Measurements from ENCODE around the gene RGS19.
"Not testable (repeated sequence)": the region's sequence is repeated elsewhere in the genome, so short reads cannot be mapped to it uniquely, and the experiment has no call there.

The RGS19 gene, protein sequence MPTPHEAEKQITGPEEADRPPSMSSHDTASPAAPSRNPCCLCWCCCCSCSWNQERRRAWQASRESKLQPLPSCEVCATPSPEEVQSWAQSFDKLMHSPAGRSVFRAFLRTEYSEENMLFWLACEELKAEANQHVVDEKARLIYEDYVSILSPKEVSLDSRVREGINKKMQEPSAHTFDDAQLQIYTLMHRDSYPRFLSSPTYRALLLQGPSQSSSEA

DNA sequence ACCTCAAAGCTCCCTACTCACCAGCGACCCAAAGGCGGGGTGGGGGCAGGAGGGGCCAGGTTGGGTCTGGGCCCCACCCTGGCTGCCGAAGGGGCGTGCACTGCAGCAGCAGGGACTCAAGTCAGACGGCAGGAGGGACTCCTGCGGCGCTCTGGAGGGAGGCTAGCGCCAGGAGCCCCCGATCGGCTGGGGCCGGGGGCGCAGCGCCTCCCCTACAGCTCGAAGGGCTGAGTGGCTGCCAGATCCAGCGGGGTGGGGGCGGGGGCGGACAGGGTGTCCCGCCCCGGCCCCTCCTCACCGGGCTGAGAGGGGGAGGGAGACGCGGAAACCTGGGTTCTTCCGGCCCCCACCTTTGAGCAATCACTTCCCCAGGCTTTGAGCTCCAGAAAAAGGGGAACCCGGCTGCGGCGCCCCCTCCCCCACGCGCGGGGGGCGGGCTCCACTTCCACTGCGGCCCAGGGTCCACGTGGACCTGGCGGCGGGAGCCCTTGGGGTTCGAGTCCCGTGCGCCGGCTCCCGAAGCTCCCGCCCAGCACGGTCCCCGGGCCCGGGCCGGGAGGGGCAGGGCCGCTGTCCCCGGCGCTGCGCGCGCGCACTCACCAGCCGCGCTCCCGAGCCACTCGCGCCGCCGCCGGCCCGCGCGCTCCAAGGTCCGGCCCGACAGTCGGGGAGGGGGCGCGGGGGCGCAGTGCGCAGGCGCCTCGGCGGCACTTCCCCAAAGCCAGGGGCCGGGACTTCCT is at the start of gene RGS19:
Gene RGS19, minus strand, starts transcription at position 246 of the 740 bp plus-strand sequence. CDS start 2,632 bp downstream, outside the sequence.
- peak; percentile 84 for DNase-seq (ENCODE audit: low spot score)

DNA sequence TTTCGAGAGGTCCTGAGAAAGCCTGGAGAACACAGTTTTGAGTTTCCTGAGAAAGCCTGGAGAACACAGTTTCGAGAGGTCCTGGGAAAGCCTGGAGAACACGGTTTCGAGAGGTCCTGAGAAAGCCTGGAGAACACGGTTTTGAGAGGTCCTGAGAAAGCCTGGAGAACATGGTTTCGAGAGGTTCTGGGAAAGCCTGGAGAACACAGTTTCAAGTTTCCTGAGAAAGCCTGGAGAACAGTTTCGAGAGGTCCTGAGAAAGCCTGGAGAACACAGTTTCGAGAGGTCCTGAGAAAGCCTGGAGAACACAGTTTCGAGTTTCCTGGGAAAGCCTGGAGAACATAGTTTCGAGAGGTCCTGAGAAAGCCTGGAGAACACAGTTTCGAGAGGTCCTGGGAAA is 44.2 kb upstream of the RGS19 start:
- not testable (repeated sequence) for DNase-seq (ENCODE audit: low spot score)

DNA sequence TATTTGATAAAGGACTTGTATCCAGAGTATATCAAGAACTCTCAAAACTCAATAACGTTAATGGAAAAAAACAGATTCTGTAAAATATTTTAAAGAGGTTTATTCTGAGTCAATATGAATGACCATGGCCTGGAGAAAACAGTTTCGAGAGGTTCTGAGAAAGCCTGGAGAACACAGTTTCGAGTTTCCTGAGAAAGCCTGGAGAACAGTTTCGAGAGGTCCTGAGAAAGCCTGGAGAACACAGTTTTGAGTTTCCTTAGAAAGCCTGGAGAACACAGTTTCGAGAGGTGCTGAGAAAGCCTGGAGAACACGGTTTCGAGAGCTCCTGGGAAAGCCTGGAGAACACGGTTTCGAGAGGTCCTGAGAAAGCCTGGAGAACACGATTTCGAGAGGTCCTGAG is 43.6 kb upstream of the RGS19 start:
- DNase-seq (ENCODE audit: low spot score), result not testable (repeated sequence)

DNA sequence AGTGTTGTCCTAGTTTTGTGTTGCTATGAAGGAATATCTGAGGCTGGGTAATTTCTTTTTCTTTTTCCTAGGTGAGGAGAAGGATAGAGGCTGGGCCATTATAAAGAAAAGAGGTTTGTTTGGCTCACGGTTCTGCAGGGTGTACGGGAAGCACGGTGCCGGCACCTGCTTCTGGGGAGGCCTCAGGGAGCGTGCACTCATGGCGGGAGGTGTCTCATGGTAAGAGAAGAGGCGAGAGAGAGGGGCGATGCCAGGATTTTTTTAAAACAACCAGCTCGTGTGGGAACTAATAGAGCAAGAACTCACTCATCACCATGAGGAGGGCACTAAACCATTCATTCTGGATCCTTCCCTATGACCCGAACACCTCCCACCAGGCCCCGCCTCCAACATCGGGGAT is 42.3 kb upstream of the RGS19 start:
- no peak for DNase-seq (ENCODE audit: low spot score)

DNA sequence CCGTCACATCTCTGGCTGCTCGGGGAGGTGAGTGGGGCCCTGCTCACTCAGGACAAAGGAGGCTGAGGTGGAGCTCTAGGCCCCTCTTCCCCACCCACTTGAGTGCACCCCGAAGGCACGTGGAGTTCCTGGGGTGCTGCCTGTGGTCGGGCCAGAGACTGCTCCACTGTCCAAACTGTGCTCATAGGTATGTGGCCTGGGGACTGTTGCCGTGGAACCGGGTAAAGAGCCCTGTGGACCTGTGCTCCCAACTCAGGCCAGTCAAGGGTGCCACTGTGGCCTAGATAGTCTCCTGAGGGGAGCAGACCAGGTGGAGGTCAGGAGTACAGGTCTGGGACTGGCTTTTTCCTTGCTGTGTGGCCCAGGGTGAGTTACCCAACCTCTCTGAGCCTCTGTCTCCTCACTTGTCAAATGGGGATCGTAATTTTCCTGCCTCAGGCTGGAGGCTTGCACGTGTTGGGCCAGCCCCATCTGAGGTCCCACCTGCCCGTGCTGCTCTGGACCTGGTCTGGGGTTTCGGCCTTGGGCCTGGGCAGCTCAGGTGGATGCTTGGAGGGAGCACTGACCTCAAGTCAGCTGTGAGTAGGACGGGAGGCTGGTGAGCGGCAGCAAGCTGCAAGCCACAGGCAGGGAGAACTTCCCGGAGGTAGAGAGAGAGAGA is 40.5 kb upstream of the RGS19 start:
- no peak for DNase-seq (ENCODE audit: low spot score)

DNA sequence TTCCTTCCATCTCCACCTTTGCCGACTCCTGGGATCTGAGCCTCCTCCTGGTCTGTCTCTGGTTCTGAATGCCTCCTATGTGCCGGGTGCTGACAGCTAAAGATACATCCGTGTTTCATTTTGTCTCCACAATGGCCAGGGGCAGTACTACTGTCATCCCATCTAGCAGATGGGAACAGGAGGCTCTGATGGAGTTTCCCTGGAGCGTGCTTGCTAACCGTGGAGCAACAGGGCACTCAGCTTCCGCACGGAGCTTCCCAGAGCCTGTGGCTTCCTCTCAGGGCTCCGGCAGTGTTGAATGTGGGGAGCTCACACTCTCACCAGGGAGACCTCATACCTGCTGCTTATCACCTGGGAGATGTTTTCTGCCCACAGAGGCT is 40.0 kb upstream of the RGS19 start:
- DNase-seq (ENCODE audit: low spot score), result no peak

DNA sequence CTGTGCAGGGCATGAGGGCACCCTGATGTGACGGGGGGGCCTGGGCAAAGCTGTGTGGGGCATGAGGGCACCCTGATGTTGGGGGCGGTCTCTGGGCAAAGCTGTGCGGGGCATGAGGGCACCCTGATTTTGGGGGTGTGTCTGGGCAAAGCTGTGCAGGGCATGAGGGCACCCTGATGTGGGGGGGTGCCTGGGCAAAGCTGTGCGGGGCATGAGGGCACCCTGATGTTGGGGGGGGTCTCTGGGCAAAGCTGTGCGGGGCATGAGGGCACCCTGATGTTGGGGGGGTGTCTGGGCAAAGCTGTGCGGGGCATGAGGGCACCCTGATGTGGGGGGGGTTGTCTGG is 38.1 kb upstream of the RGS19 start:
- DNase-seq (ENCODE audit: low spot score), result not testable (repeated sequence)

DNA sequence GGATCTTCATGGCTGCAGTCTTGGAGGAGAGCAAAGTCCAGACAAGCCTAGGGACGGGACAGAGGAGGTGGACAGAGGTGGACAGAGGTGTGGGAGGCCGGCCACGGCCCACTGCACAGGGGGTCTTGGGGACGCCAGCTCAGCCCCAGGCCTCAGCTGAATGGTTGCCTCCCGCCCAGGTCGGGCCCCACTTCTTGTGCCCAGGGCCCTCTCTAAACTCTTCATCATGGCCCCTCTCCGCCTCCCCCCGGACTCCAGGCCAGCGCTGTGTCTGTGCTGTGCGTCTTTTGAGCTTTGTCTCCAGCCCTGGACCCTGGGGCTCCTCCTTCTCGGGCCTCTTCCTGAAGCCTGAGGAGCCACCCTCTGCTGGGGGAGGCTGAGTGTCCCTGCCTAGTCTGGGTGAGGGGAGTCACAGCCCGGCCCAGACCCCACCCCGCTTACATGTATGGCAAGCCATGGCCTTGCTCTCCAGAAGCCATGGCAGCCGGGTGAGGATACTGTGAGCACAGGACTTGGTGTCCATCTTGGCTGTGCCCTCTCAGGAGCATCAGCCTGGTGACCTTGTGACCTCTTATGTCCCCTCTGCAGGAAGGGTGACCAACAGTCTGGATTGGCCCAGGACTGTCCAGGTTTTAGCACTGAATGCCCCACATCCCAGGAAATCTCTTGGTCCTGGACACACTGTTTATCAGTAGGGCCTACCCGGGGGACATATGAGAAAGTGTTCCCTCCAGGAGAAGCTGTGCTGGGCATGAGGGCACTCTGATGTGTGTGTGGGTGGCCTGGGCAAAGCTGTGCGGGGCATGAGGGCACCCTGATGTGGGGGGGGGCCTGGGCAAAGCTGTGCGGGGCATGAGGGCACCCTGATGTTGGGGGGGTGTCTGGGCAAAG is 37.5 kb upstream of the RGS19 start:
- no peak for DNase-seq (ENCODE audit: low spot score)

DNA sequence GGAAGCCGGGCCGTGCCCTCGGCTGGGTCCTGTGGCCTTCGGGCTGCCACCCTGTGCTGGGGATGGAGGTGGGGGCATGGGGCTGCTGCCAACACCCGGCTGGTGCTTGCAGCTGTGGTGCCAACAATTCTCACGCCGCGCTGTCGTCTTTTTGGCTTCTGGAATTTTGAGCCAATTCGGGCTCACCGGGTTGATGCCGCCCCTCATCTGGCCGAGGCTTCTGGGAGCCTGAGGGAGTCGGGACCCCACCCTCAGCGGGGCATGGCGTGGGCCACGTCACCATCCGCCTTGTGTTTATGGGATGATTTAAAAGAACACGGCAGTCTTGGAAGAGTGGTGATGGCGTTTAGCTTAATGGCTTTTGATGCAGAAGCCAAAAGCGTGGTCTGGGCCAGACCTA is 36.7 kb upstream of the RGS19 start:
- no peak for DNase-seq (ENCODE audit: low spot score)

DNA sequence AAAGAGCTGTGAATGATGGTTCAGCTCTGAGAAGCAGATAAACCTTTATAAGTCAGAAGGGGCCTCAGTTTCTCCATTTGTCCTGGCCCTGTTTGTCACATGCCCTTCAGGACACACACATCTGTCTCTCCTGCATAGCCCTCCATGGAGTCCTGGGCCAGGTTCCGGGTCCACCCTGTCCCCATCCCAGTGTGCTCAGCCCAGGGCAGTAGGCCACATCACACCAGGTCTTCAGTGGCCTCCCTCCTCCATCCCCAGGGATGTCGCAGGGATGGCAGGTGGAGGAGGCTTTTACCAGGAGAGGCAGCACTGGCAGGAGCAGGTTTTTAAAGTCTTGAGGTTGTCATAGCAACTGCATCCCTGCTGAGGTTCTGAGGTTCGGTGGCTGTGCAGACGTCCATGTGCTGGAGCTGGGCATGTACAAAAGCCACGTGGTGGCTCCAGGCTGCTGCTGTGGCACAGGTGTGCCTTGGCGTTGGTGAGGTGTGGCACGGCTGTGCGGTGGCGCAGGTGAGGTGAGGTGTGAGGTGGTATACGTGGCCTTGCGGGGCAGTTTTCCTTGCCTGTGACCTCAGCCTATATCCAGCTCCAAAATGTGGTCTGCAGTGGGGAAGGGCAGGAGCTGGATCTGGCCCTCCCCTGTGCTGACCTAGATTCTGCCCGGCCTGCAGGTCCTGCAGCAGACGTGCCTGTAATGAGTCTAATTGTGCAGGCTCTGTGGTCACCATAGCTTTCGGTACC is 36.0 kb upstream of the RGS19 start:
- DNase-seq (ENCODE audit: low spot score), result no peak

DNA sequence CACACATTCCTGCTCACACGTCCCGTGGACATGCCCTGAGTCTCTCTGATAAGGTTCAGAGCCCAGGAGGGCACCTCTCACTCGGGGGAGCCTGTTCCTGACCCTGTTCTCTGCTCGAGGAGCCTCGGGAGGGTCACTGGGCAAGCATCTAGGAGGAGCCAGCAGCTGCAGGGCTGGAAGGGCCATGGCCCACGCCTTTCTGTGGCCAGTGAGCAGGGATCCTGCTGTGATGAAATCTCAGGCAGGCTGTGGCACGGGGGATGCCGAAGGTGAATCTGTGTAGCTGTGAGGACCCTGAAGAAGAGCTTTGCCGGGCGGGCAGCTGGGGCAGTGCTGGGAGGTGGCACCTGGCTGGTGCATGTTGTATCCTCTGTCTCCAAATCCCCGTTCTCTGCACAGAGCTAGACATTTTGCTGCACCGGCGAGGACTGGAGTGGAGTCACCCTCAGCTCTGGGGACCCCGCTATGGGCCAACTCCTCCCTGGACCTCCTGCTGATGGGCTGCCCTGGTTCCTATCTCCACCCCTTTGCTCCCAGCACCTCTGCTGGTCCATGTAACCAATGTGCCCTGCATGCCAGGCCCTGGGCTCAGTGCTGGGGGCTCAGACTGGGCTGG is 35.1 kb upstream of the RGS19 start:
- no peak for DNase-seq (ENCODE audit: low spot score)

DNA sequence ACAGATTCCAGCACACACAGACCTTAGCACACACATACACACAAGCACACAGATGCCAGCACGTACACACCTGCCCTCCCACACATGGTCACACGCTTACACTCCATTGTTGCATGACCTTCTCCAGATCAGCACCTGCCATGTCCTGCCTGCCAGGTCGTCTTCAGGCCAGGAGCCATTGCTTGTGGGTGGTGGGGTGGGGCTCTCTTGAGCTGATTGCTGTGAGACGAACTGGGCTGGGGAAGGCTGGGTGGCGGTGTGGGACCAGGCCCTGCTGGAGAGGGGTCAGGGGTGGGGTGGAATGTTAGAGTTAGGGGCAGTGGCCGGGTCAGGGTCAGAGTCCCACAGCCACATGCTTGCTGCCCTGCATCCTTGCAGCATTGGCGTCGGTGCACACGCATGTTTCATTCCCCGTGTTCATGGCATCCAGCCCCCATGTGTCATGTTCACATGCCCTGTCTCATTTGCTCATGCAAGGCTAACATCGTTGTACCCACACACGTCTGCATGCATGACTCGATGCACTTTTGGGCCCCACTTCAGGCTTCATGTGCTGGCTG is 34.6 kb upstream of the RGS19 start:
- no peak for DNase-seq (ENCODE audit: low spot score)

DNA sequence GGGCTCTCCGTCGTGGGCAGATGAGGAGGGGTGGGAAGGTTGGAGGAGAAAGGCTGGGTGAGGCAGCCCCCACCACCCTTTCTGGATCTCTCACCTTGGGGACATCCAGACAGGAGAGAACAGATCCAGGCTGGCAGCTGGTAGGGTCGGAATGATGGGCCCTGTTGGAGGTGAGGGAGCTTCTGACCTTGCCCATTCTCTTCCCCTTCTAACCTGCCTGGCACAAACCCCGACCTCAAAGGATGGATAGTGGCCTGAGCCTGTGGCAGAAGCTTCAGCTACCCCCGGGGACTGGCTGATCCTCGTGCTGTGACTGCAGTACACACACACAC is 34.1 kb upstream of the RGS19 start:
- DNase-seq (ENCODE audit: low spot score), result no peak

DNA sequence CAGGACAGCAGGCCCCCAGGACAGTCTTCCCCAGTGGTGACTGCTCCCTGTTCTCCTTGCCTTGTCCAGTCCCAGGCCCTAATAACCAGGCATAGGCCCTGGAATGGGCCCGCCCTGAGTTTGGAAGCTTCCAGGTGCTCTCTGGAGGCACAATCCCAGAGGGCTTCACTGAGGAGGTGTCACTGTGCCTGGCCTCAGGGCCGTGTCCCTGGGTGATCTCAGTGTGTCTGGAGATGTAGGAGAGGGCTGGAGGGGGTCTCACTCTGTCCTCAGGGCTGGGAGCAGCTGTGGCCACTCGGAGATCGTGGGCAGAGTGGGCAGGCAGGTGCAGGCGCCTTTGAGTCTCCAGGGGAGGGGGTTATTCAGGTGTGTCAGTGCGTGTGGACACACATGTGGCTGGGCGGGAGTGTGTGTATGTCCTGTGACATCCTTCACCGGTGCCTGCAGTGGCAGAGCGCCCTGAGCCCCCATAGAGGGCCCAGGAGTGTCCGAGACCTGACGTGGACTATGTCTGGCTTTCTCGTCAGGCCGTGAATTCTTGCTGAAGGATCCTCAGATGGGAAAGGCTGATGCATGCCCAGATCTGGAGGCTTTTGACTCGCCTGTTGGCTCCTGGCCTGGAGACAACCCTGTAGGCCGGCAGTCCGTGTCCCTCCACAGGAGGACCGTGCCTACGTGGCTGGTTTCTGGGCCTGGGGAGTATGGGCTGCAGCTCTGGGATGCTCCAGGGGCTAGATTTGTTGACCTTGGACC is 33.5 kb upstream of the RGS19 start:
- DNase-seq (ENCODE audit: low spot score), result no peak

DNA sequence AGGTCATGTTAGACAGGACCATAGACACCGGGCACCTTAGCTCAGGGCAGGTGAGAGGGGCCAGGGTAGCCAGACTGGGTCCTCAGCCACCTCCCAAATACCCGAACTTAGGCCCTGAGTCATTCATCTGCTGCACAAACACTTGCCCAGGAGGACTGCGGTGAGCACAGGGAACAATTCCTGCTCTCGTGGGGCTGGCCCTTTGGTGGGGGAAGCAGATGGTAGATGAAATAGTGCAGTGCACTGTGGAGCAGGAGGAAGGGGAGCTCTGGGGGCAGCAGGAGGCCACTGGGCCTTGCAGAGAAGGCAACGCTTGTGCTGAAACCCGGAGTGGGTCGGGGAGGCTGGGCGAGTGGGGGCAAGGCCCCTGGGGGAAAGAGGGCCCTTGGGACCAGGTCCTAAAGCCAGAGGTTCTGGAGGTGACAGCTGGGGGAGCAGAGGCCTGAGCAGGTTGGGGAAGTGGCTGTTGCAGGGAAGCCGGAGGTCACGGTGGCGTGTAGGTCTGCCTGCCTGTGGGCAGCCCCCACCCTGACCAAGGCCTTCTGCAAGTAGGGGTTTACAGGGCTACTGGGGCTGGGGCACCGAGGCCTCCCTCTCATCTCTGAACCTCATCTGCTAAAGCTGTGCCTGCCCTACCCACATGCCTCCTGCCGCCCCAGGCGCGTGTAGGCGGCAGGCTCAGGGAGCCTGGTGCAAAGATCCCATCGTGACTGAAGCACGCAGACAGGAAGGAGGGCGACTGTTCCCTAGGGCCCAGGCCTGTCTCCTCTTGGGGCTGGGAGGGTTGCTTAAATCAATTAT is 32.7 kb upstream of the RGS19 start:
- no peak for DNase-seq (ENCODE audit: low spot score)

DNA sequence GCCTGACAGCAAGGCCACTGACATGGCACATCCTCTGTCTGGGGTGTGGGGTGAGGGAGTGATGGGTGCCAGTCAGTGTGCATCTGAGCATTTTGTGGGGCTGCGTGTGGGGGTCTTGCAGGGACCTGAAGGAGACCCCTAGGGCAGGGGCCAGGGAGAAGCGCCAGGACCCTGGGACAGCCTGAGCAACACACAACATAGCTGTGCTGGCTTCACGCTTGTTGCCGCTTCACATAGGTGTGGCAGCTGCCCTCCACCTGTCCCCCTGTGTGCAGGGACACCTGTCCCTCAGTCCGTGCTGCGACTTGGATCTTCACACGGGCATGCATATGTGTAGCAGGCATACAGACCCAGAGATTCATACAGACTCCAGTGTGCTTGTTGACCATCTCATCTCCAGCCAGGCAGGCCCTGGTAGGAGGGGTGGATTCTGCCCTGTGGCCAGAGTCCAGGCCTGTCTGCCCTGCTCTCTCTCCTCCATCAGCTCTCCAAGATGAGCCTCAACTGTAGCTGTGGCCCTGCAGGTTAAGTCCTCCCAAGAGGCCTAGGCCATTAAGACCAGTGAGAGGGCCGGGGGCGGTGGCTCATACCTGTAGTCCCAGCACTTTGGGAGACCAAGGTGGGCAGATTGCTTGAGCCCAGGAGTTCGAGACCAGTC is 31.2 kb upstream of the RGS19 start:
- no peak for DNase-seq (ENCODE audit: low spot score)

DNA sequence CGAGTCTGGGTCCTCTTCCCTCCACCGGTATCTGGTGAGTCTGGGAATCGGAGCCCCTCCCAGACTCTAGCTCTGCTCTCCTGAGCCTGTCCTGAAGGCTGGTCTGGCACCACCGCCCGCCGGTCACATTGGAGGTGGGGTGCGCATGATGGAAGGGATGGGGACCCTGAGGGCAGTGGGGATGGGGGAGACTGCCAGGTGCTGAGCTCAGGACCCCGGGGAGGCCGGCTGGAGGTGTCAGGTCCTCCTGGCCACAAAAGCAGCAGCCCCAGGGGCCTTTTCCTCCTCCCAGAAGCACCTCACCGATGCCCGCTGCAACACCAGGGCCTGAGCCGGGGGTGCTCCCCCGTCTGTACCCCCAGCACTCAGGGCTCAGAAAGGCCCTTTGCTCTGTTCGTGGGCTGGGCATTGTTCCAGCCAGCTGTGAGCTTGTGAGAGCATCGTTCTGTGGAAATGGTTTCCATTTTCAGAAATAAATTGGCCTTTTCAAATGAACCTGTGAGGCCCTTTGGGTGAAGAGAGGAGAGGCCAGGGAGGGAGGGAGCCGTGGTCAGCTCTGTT is 30.6 kb upstream of the RGS19 start:
- DNase-seq (ENCODE audit: low spot score), result no peak

Data from NAMALWA (cell line).